ENCODE data around the gene ATP2B3.

- TF ChIP-seq CTCF (IDR thresholded peaks at IDR 0.05; ENCODE audit: extremely low read depth in 1 of 2, insufficient read depth in 1 of 2, low read depth in 1 of 2, low read length in 2 of 2): no peak
- no peak for TF ChIP-seq POLR2A (IDR thresholded peaks at IDR 0.05; ENCODE audit: low read depth, low read length)
- TF ChIP-seq MYC (IDR thresholded peaks at IDR 0.05; ENCODE audit: low read depth, low read length): no peak
- no peak for TF ChIP-seq EZH2 (IDR thresholded peaks at IDR 0.05; ENCODE audit: borderline replicate concordance, low read depth, low read length, severe bottlenecking)
- no peak for TF ChIP-seq MAX (IDR thresholded peaks at IDR 0.05; ENCODE audit: insufficient read depth, insufficient read length)
Measured at GRCh38 chrX:153620576-153620975, 103.1 kb downstream of the ATP2B3 start.
